ENCODE measurements around the gene NDRG3.

NDRG3 gene

GRCh38 chr20:36670665-36671357, 75.1 kb downstream of the NDRG3 start:
- H3K4me3 ChIP-seq (replicated peaks; ENCODE audit: low read depth, low read length): no peak overlapping the region
- no peak for DNase-seq (ENCODE audit: low read depth)
- no peak for TF ChIP-seq CTCF (IDR thresholded peaks at IDR 0.05; ENCODE audit: low read length, missing control alignments)

- H3K4me3 ChIP-seq (replicated peaks; ENCODE audit: low read depth, low read length): no peak overlapping the region
- peak; percentile 18 for TF ChIP-seq CTCF (IDR thresholded peaks at IDR 0.05; ENCODE audit: low read length, missing control alignments)
- peak; percentile 60 for DNase-seq (ENCODE audit: low read depth)
Observed at GRCh38 chr20:36666181-36666740, 79.6 kb downstream of the NDRG3 start.

- TF ChIP-seq CTCF (IDR thresholded peaks at IDR 0.05; ENCODE audit: low read length, missing control alignments): no peak
- DNase-seq (ENCODE audit: low read depth): no peak
- H3K4me3 ChIP-seq (replicated peaks; ENCODE audit: low read depth, low read length): no peak overlapping the region
Observed at GRCh38 chr20:36663031-36663430, 82.9 kb downstream of the NDRG3 start.

GRCh38 chr20:36658300-36658699, 87.6 kb downstream of the NDRG3 start:
- no peak overlapping the region for H3K4me3 ChIP-seq (replicated peaks; ENCODE audit: low read depth, low read length)
- TF ChIP-seq CTCF (IDR thresholded peaks at IDR 0.05; ENCODE audit: low read length, missing control alignments): no peak
- DNase-seq (ENCODE audit: low read depth): no peak

GRCh38 chr20:36656733-36657132, 89.2 kb downstream of the NDRG3 start:
- no peak for DNase-seq (ENCODE audit: low read depth)

GRCh38 chr20:36655004-36655403, 90.9 kb downstream of the NDRG3 start:
- H3K4me3 ChIP-seq (replicated peaks; ENCODE audit: low read depth, low read length): no peak overlapping the region
- no peak for TF ChIP-seq CTCF (IDR thresholded peaks at IDR 0.05; ENCODE audit: low read length, missing control alignments)

More at GRCh38 chr20:36656733-36657132, 89.2 kb downstream of the NDRG3 start:
- no peak for TF ChIP-seq CTCF (IDR thresholded peaks at IDR 0.05; ENCODE audit: low read length, missing control alignments)
- H3K4me3 ChIP-seq (replicated peaks; ENCODE audit: low read depth, low read length): no peak overlapping the region

GRCh38 chr20:36654506-36654905, 91.4 kb downstream of the NDRG3 start:
- DNase-seq (ENCODE audit: low read depth): no peak
- TF ChIP-seq CTCF (IDR thresholded peaks at IDR 0.05; ENCODE audit: low read length, missing control alignments): no peak
- H3K4me3 ChIP-seq (replicated peaks; ENCODE audit: low read depth, low read length): no peak overlapping the region

More at GRCh38 chr20:36655004-36655403, 90.9 kb downstream of the NDRG3 start:
- DNase-seq (ENCODE audit: low read depth): no peak

All from fibroblast of pulmonary artery (primary cell).